Measurements from ENCODE around the gene HSPA12B. TPM values are rescaled to one million over a fixed set of nuclear protein-coding genes. Genes with fewer than 3 reads are reported as not detected.

The HSPA12B gene
- total and polyA plus RNA-seq, 2 of the 13 experiments (the other 11 are each of a cell fraction or from before 2014, with no cell fraction given) = 0.01 TPM; not detected in 1

DNA sequence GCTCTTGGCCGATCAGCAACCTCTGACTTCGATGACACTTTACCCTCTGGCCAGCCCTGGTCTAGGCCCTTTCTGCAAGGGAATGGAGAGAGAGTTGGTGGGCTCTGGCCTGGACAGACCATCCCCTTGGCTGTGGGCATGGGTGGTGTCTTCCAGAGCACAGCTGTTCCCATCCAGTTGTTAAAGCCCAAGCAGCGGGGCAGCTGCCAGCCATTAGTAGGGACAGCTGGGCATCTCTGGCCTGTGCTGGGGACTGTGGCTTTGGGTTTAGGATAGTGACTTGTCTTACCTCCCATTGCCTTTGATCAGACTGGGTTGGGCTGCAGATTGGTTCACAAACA lies 66.4 kb downstream of the HSPA12B start:
- Histone ChIP-seq H4K20me1 (ENCODE audit: insufficient read depth, low read length) (no peaks in the 10 kb centered on the region), H3K79me2 (ENCODE audit: insufficient read depth, low read length) (peaks cover 20% of the 10 kb centered on the region), H3K4me2 (ENCODE audit: low read depth, low read length) (peak overlapping the region; percentile 29), H3K4me3 (replicated peaks in 1 of 3; ENCODE audit: insufficient read depth in 1 of 3, low read depth in 2 of 3, low read length in 3 of 3) (no peak overlapping the region), H2AFZ (ENCODE audit: low read length) (no peak overlapping the region), H3K36me3 (replicated peaks in 1 of 2; ENCODE audit: control insufficient read depth in 1 of 2, insufficient read depth in 2 of 2, low read length in 2 of 2) (peaks cover 24 to 43% of the 10 kb centered on the region in 2 experiments), H3K27me3 (ENCODE audit: control insufficient read depth in 1 of 2, insufficient read depth in 2 of 2, low read length in 2 of 2) (no peaks in the 10 kb centered on the region; a peak in 1 of 5 replicates), H3K27ac (ENCODE audit: extremely low read length, insufficient read depth, low read length) (peak overlapping the region; percentile 66), H3K9me3 (ENCODE audit: low read length) (no peaks in the 10 kb centered on the region), H3K9ac (ENCODE audit: insufficient read depth, low read depth, low read length) (peak overlapping the region; percentile 77; the same call in 1 of the 2 replicates), H3K4me1 (ENCODE audit: insufficient read depth, low read length) (peaks cover 44% of the 10 kb centered on the region)
- intact Hi-C loops (cut with micrococcal nuclease; ENCODE audit: unreplicated experiment) = loop anchor here (1.0 kb wide), 2 partner anchors 12 to 21 kb away; partner anchors contain the start of gene AP5S1
- TF ChIP-seq, protein P1, sequence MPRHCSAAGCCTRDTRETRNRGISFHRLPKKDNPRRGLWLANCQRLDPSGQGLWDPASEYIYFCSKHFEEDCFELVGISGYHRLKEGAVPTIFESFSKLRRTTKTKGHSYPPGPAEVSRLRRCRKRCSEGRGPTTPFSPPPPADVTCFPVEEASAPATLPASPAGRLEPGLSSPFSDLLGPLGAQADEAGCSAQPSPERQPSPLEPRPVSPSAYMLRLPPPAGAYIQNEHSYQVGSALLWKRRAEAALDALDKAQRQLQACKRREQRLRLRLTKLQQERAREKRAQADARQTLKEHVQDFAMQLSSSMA (CRISPR knock-in tag; IDR thresholded peaks at IDR 0.05) = 0 out of 2 replicates have a peak, but pooled peaks have one; percentile 26
- TF ChIP-seq PHF8 (CRISPR knock-in tag; IDR thresholded peaks at IDR 0.05) (0 out of 2 replicates have a peak, but pooled peaks have one; percentile 23), RXRA (CRISPR knock-in tag; IDR thresholded peaks at IDR 0.05) (no peak), KLF13 (CRISPR knock-in tag; IDR thresholded peaks at IDR 0.05) (0 out of 2 replicates have a peak, but pooled peaks have one; percentile 66), ZNF878 (CRISPR knock-in tag; IDR thresholded peaks at IDR 0.05) (no peak), ZNF326 (CRISPR knock-in tag; IDR thresholded peaks at IDR 0.05; ENCODE audit: borderline replicate concordance) (no peak), ZFX (CRISPR knock-in tag; IDR thresholded peaks at IDR 0.05; ENCODE audit: low read depth) (peak; percentile 28; the same call in 1 of the 2 replicates)
- ChIA-PET CTCF (ENCODE audit: low intra/inter-chr PET ratio, low total read pairs) (no interaction called here), POLR2A (interaction anchor here (0.9 to 2.4 kb wide), 2 partner anchors 20 to 22 kb away, joined by 3 to 12 read pairs; partner anchors contain the start of gene AP5S1)
- WGBS (ENCODE audit: low lambda C conversion rate) = 98% methylated on average over 3 of the region's 3 CpGs
- in situ Hi-C loops (cut with HindIII; ENCODE audit: extremely low pct_ligation_motif_present, low pct_unique_long_range_greater_than_20kb) = no loop called here
- no TSS peak for BruUV-seq (replicated peaks)
- FAIRE-seq (no peak), DNase-seq (ENCODE audit: low spot score) (no peak), ATAC-seq (no peak)

DNA sequence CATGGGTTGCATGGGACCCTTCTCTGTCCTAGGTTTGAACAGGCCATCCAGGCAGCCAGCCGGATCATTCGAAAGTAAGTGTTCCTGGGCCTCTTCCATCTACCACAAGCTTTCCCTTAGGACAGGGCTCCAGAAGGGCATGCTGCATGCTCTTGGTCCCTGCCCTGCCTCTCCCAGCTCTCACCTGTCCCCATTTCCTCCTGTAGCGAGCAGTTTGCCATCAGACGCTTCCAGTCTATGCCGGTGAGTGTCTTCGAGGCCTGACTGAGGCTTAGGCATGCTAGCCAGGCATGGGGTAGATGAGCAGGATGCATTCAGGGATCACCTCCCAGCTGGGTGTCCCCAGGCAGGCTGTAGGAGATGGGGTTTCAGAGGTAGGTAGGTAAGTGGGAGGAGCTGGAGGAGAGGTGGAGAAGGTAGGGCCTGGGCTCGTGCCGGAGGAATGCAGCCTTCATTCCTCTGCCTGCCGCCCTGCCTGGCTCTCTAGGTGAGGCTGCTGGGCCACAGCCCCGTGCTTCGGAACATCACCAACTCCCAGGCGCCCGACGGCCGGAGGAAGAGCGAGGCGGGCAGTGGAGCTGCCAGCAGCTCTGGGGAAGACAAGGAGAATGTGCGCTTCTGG lies 67.9 kb downstream of the HSPA12B start:
- no peak overlapping the region for H2AFZ ChIP-seq (ENCODE audit: low read length)
- in situ Hi-C loops (cut with HindIII; ENCODE audit: extremely low pct_ligation_motif_present, low pct_unique_long_range_greater_than_20kb) = no loop called here
- ATAC-seq (no peak), DNase-seq (ENCODE audit: low spot score) (no peak), FAIRE-seq (no peak)
- no peaks in the 10 kb centered on the region for H4K20me1 ChIP-seq (ENCODE audit: insufficient read depth, low read length)
- no peak overlapping the region for H3K4me3 ChIP-seq (replicated peaks in 1 of 3; ENCODE audit: insufficient read depth in 1 of 3, low read depth in 2 of 3, low read length in 3 of 3)
- ChIA-PET CTCF (ENCODE audit: low intra/inter-chr PET ratio, low total read pairs) (no interaction called here), POLR2A (interaction anchor here (1.7 to 2.4 kb wide), 2 partner anchors 18 to 20 kb away, joined by 8 to 12 read pairs; partner anchors contain the start of gene AP5S1)
- WGBS (ENCODE audit: low lambda C conversion rate) = 94% methylated on average over 18 of the region's 18 CpGs
- H3K36me3 ChIP-seq (replicated peaks in 1 of 2; ENCODE audit: control insufficient read depth in 1 of 2, insufficient read depth in 2 of 2, low read length in 2 of 2) = peaks cover 27 to 48% of the 10 kb centered on the region in 2 experiments
- H3K27ac ChIP-seq (ENCODE audit: extremely low read length, insufficient read depth, low read length) = no peak overlapping the region
- H3K4me2 ChIP-seq (ENCODE audit: low read depth, low read length) = no peak overlapping the region
- intact Hi-C loops (cut with micrococcal nuclease; ENCODE audit: unreplicated experiment) = no loop called here
- H3K9ac ChIP-seq (ENCODE audit: insufficient read depth, low read depth, low read length) = no peak overlapping the region
- peaks cover 20% of the 10 kb centered on the region for H3K79me2 ChIP-seq (ENCODE audit: insufficient read depth, low read length)
- H3K4me1 ChIP-seq (ENCODE audit: insufficient read depth, low read length) = peaks cover 36% of the 10 kb centered on the region
- no TSS peak for BruUV-seq (replicated peaks)
- H3K27me3 ChIP-seq (ENCODE audit: control insufficient read depth in 1 of 2, insufficient read depth in 2 of 2, low read length in 2 of 2) = no peaks in the 10 kb centered on the region; a peak in 1 of 5 replicates
- H3K9me3 ChIP-seq (ENCODE audit: low read length) = no peaks in the 10 kb centered on the region
- TF ChIP-seq, protein P2, sequence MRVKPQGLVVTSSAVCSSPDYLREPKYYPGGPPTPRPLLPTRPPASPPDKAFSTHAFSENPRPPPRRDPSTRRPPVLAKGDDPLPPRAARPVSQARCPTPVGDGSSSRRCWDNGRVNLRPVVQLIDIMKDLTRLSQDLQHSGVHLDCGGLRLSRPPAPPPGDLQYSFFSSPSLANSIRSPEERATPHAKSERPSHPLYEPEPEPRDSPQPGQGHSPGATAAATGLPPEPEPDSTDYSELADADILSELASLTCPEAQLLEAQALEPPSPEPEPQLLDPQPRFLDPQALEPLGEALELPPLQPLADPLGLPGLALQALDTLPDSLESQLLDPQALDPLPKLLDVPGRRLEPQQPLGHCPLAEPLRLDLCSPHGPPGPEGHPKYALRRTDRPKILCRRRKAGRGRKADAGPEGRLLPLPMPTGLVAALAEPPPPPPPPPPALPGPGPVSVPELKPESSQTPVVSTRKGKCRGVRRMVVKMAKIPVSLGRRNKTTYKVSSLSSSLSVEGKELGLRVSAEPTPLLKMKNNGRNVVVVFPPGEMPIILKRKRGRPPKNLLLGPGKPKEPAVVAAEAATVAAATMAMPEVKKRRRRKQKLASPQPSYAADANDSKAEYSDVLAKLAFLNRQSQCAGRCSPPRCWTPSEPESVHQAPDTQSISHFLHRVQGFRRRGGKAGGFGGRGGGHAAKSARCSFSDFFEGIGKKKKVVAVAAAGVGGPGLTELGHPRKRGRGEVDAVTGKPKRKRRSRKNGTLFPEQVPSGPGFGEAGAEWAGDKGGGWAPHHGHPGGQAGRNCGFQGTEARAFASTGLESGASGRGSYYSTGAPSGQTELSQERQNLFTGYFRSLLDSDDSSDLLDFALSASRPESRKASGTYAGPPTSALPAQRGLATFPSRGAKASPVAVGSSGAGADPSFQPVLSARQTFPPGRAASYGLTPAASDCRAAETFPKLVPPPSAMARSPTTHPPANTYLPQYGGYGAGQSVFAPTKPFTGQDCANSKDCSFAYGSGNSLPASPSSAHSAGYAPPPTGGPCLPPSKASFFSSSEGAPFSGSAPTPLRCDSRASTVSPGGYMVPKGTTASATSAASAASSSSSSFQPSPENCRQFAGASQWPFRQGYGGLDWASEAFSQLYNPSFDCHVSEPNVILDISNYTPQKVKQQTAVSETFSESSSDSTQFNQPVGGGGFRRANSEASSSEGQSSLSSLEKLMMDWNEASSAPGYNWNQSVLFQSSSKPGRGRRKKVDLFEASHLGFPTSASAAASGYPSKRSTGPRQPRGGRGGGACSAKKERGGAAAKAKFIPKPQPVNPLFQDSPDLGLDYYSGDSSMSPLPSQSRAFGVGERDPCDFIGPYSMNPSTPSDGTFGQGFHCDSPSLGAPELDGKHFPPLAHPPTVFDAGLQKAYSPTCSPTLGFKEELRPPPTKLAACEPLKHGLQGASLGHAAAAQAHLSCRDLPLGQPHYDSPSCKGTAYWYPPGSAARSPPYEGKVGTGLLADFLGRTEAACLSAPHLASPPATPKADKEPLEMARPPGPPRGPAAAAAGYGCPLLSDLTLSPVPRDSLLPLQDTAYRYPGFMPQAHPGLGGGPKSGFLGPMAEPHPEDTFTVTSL (CRISPR knock-in tag; IDR thresholded peaks at IDR 0.05; ENCODE audit: borderline replicate concordance) = no peak
- TF ChIP-seq RFX3 (CRISPR knock-in tag; IDR thresholded peaks at IDR 0.05) (no peak), MYC (CRISPR knock-in tag; IDR thresholded peaks at IDR 0.05; ENCODE audit: borderline replicate concordance) (0 out of 2 replicates have a peak, but pooled peaks have one; percentile 8), SOX5 (CRISPR knock-in tag; IDR thresholded peaks at IDR 0.05; ENCODE audit: borderline replicate concordance) (no peak), NFRKB (IDR thresholded peaks at IDR 0.05) (no peak), RBM22 (optimal IDR thresholded peaks at IDR 0.05; ENCODE audit: low read length) (no peak)

Data from HepG2 (cell line).